ENCODE results near the gene AMBRA1. TPM values are rescaled to one million over a fixed set of nuclear protein-coding genes. Genes with fewer than 3 reads are reported as not detected.

The AMBRA1 gene
- total and polyA plus RNA-seq, 11 donors, result 5.6 to 23.5 (median 16.2) TPM

DNA sequence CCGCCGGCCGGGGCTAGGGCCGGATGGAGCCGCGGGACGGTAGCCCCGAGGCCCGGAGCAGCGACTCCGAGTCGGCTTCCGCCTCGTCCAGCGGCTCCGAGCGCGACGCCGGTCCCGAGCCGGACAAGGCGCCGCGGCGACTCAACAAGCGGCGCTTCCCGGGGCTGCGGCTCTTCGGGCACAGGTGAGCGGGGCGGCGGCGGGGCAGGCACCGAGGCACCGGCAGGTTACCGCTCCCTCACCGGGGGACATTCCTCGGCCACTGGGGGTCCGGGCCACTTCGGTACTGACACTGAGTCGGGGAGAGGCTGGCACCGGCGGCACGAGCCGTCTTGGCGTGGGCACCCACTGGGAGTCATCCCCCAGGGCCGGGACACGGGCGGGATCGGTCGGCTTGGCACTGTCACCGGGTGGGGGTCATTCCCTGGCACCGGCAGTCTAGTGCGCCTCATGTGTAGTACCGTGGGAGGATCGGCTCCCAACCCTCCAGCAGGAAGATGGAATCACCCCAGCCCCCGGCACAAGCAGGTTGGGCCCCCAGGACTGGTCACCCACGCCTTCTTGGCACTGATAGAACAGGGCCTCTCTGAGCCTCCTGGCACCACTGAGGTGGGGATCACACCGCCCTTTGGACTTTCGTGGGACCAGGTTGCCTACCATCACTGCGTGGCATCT, 246.0 kb downstream of the AMBRA1 start:
- peak in 2 of 5 donors; percentile 51 to 63 for DNase-seq
- H3K9me3 ChIP-seq, result no peaks in the 10 kb centered on the region
- H3K36me3 ChIP-seq, result peaks cover 0 to 5% (median 0%) of the 10 kb centered on the region in 9 donors
- H3K4me3 ChIP-seq, result peak overlapping the region; percentile 72 to 95 (median 84)
- TF ChIP-seq, protein P1, sequence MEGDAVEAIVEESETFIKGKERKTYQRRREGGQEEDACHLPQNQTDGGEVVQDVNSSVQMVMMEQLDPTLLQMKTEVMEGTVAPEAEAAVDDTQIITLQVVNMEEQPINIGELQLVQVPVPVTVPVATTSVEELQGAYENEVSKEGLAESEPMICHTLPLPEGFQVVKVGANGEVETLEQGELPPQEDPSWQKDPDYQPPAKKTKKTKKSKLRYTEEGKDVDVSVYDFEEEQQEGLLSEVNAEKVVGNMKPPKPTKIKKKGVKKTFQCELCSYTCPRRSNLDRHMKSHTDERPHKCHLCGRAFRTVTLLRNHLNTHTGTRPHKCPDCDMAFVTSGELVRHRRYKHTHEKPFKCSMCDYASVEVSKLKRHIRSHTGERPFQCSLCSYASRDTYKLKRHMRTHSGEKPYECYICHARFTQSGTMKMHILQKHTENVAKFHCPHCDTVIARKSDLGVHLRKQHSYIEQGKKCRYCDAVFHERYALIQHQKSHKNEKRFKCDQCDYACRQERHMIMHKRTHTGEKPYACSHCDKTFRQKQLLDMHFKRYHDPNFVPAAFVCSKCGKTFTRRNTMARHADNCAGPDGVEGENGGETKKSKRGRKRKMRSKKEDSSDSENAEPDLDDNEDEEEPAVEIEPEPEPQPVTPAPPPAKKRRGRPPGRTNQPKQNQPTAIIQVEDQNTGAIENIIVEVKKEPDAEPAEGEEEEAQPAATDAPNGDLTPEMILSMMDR (IDR thresholded peaks at IDR 0.05), result no peak
- TF ChIP-seq POLR2A (IDR thresholded peaks at IDR 0.05), result no peak
- peak overlapping the region in 11 of 12 donors; percentile 29 to 86 (median 67) for H3K27ac ChIP-seq
- intact Hi-C loops (cut with DNase I), result loop anchor here in 1 of 10 donors (2.0 kb wide), 1 partner anchor 17 kb away; no protein-coding TSS in a partner anchor
- peaks cover 5 to 79% (median 56%) of the 10 kb centered on the region in 12 donors for H3K4me1 ChIP-seq
- WGBS, 4 donors, result 1 to 24% (median 17%) methylated on average over 29 to 63 of the region's 63 CpGs
- peak in 2 of 4 donors; percentile 1 for ATAC-seq
- no peaks in the 10 kb centered on the region for H3K27me3 ChIP-seq

DNA sequence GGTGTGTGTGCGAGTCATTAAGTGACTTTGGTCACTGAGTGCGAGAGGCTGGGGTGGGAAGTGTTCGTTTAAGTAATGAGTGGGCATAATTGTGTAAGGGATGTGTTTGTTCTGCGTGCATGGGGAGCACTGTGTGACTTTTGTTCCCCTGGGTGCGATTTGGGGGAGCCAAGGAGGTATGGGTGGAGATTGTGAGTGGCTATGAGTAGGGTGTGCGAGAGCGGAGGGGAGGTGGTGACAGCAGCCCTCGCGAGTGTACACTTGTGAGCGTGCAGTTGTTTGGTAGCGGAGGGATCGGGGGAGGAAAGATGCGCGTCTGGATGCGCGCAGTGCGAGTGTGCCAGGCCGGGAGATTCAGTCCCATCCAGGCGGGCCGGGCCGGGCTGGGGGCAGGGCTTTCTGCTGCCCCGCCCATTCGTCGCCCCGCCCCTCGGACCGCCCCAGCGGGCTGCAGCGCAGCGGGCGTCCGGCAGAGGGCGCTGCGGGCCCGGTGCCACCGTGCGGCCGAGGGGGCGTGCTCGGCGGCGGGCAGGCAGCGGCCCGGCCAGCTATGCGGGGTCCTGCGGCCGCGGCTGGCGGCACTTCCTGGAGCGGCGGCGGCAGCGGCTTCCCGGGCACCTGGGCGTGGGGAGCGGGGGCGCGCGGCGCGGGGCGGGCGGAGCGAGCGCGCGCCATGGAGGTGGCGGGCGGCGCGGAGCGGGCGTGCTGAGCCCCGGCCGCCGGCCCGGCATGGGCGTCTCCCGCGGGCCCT, 246.8 kb downstream of the AMBRA1 start, which contains the start of gene DGKZ:
DGKZ (plus strand) TSS at position 578 of the 751 bp plus-strand sequence. CDS start 197 bp downstream, outside the sequence.
- peak within 1 kb of the TSS; percentile 72 to 95 (median 84) for H3K4me3 ChIP-seq
- H3K27ac ChIP-seq, result peak within 1 kb of the TSS in 11 of 12 donors; percentile 66 to 93 (median 84)
- H3K9me3 ChIP-seq, result no peaks in the 10 kb centered on the region
- H3K4me1 ChIP-seq, result peaks cover 5 to 79% (median 54%) of the 10 kb centered on the region in 12 donors
- TF ChIP-seq POLR2A (IDR thresholded peaks at IDR 0.05), result peak in 1 of 2 donors; percentile 65
- TF ChIP-seq, protein P1 (IDR thresholded peaks at IDR 0.05), result peak; percentile 49 to 99 (median 82)
- 6 to 16% (median 10%) methylated on average over 19 to 80 of the region's 80 CpGs for WGBS, 4 donors
- intact Hi-C loops (cut with DNase I), result no loop called here
- H3K27me3 ChIP-seq, result no peaks in the 10 kb centered on the region
- peak; percentile 61 to 83 (median 78) for ATAC-seq
- peaks cover 0 to 5% (median 0%) of the 10 kb centered on the region in 9 donors for H3K36me3 ChIP-seq
- peak; percentile 87 to 95 (median 88) for DNase-seq

Small RNA genes lying within 50 kb of the gene (microRNA-seq; reads per million reads assigned to microRNA genes)
- gene MIR3160-1, result 0 reads per million in 4 donors
- gene MIR3160-2, result 0 reads per million in 4 donors
- gene MIR4688, result 0 to 0.77 (median 0.03) reads per million in 4 donors

Other genes with a start within 250 kb of the AMBRA1 start
- 100 to 1,000 TPM in 1 of 9 donors, 10 to 100 TPM in 8; 57.9 to 114 (median 62.5) TPM for gene DGKZ, start 246.6 kb downstream of the AMBRA1 start, total RNA-seq
- gene DGKZ, start 246.6 kb downstream of the AMBRA1 start, polyA plus RNA-seq, result 10 to 100 TPM; 41.7 to 59.5 TPM
- 10 to 100 TPM in 3 of 9 donors, 1 to 10 TPM in 6; 1.9 to 26.5 (median 7.9) TPM for gene MDK, start 212.4 kb downstream of the AMBRA1 start, total RNA-seq
- 1 to 10 TPM; 2.3 to 4.8 TPM for gene MDK, start 212.4 kb downstream of the AMBRA1 start, polyA plus RNA-seq
- under 1 TPM in 3 of 9 donors, not detected in 6; 0.15 to 0.27 (median 0.20) TPM for gene CHRM4, start 202.2 kb downstream of the AMBRA1 start, total RNA-seq
- under 1 TPM in 1 of 2 donors, not detected in 1; 0.08 TPM for gene CHRM4, start 202.2 kb downstream of the AMBRA1 start, polyA plus RNA-seq
- gene HARBI1, start 23.2 kb upstream of the AMBRA1 start, total RNA-seq, result 1 to 10 TPM; 2.5 to 4.5 (median 3.5) TPM
- 1 to 10 TPM; 2.1 to 3.8 TPM for gene HARBI1, start 23.2 kb upstream of the AMBRA1 start, polyA plus RNA-seq
- 10 to 100 TPM; 38.8 to 74.8 (median 48.7) TPM for gene ATG13, start 23.5 kb upstream of the AMBRA1 start, total RNA-seq
- 10 to 100 TPM; 26.7 to 50.7 TPM for gene ATG13, start 23.5 kb upstream of the AMBRA1 start, polyA plus RNA-seq
- 100 to 1,000 TPM in 4 of 9 donors, 10 to 100 TPM in 5; 57.5 to 309 (median 78.9) TPM for gene ARHGAP1, start 106.6 kb upstream of the AMBRA1 start, total RNA-seq
- 10 to 100 TPM; 38.8 to 58.0 TPM for gene ARHGAP1, start 106.6 kb upstream of the AMBRA1 start, polyA plus RNA-seq
- 1 to 10 TPM; 5.3 to 10.0 (median 7.1) TPM for gene ZNF408, start 107.0 kb upstream of the AMBRA1 start, total RNA-seq
- 1 to 10 TPM; 5.6 to 8.5 TPM for gene ZNF408, start 107.0 kb upstream of the AMBRA1 start, polyA plus RNA-seq
- under 1 TPM in 2 of 9 donors, not detected in 7; 0.17 to 0.18 TPM for gene F2, start 125.2 kb upstream of the AMBRA1 start, total RNA-seq
- gene F2, start 125.2 kb upstream of the AMBRA1 start, polyA plus RNA-seq, result under 1 TPM in 1 of 2 donors, not detected in 1; 0.08 TPM